Sigmoid colon (tissue), 7 donors: Measurements from ENCODE around the gene DCDC1. TPM values are rescaled to one million over a fixed set of nuclear protein-coding genes. Genes with fewer than 3 reads are reported as not detected.

Experiments
- DNase-seq: peaks from one replicate; pipeline ENCODE4 v3.0.0-alpha.2; 2019
- H3K27ac ChIP-seq, 4 donors: fragments of 200-600 bp; sonication (generic); one replicate each; pipeline ENCODE4 v1.5.1; 2016 to 2019; ENCODE audit warnings: mild to moderate bottlenecking in 1 of 4
- H3K27me3 ChIP-seq, 3 donors: fragments of 200-600 bp; sonication (generic); one replicate each; pipeline ENCODE4 v1.5.1; 2019; ENCODE audit warnings: mild to moderate bottlenecking in 1 of 3
- H3K36me3 ChIP-seq, 4 donors: fragments of 200-600 bp; sonication (generic); one replicate each; pipeline ENCODE4 v1.5.1; 2016 to 2019
- H3K4me1 ChIP-seq, 4 donors: fragments of 200-600 bp; sonication (generic); one replicate each; pipeline ENCODE4 v1.5.1; 2017 to 2019
- H3K4me3 ChIP-seq, 4 donors: fragments of 200-600 bp; sonication (generic); one replicate each; pipeline ENCODE4 v1.5.1; 2017 to 2019; ENCODE audit warnings: mild to moderate bottlenecking in 2 of 4, moderate library complexity in 1 of 4
- H3K9me3 ChIP-seq, 4 donors: fragments of 200-600 bp in 3 of 4; sonication (generic) in 3 of 4; one replicate each; pipeline versions ENCODE4 v1.5.1 to v1.6.1; 2013 to 2019
- CTCF ChIP-seq, 4 experiments: fragments of 450-650 bp in 3 of 4; fragments of 200-600 bp in 1 of 4; IDR thresholded peaks; one replicate each; pipeline ENCODE4 v1.5.1; 2016 to 2019; ENCODE audit warnings: antibody characterized with exemption in 4 of 4, mild to moderate bottlenecking in 3 of 4, moderate library complexity in 2 of 4
- EP300 ChIP-seq, 4 donors: sonication (generic); formaldehyde crosslinking; IDR thresholded peaks; one replicate each; pipeline ENCODE4 v1.6.1; 2017; ENCODE audit warnings: antibody characterized with exemption in 4 of 4
- POLR2A ChIP-seq, 2 donors: fragments of 450-650 bp; IDR thresholded peaks; one replicate each; pipeline ENCODE4 v1.6.1; 2016; ENCODE audit warnings: antibody characterized with exemption in 2 of 2, mild to moderate bottlenecking in 2 of 2, moderate library complexity in 2 of 2
- POLR2AphosphoS5 ChIP-seq, 4 donors: sonication (generic); formaldehyde crosslinking; IDR thresholded peaks; one replicate each; pipeline ENCODE4 v1.6.1; 2017; ENCODE audit warnings: antibody characterized with exemption in 4 of 4
- WGBS, 2 donors: extraction: QIAGEN DNeasy Blood & Tissue Kit; methylation state at CpG; one replicate each; pipeline ENCODE4 v1.1.7; 2013; 5-methylcytosine and 5-hydroxymethylcytosine counted together
- intact Hi-C: fragments of 100-400 bp; cut with DNase I; formaldehyde crosslinking; loops from one replicate; pipeline ENCODE4 v1.15.1; 2023
- polyA plus RNA-seq, 3 donors: library from polyadenylated mRNA; stranded (reverse); fragments of 200-250 nt; gene quantifications; one replicate each; pipeline ENCODE4 v1.2.3, GENCODE V29; 2013
- total RNA-seq, 4 donors: library from RNA; depleted of rRNA; stranded (reverse); fragments of >200 nt; gene quantifications; one replicate each; pipeline ENCODE4 v1.1.0, GENCODE V29; 2016
- donor health status: healthy with polysubstance abuse.
- donor health status: Bipolar disorder and iron deficiency.
- donor health status: healthy.

DCDC1 gene
- total and polyA plus RNA-seq, 7 donors: 0.06 to 1.1 (median 0.30) TPM; not detected in 3

GRCh38 chr11:30852645-30853044 is 516.9 kb downstream of the DCDC1 start:
- H3K36me3 ChIP-seq: no peaks in the 10 kb centered on the region
- intact Hi-C loops: no loop called here
- peaks cover 0 to under 1% (median 0%) of the 10 kb centered on the region in 4 donors for H3K9me3 ChIP-seq
- H3K27ac ChIP-seq: no peak overlapping the region
- H3K4me3 ChIP-seq: no peak overlapping the region
- no peak for DNase-seq
- no peaks in the 10 kb centered on the region for H3K4me1 ChIP-seq
- TF ChIP-seq POLR2A (IDR thresholded peaks at IDR 0.05): no peak
- no peak for TF ChIP-seq CTCF (IDR thresholded peaks at IDR 0.05)
- WGBS, 2 donors: 91% methylated on average over 4 of the region's 4 CpGs
- no peaks in the 10 kb centered on the region for H3K27me3 ChIP-seq

- Histone ChIP-seq H3K27me3 (no peaks in the 10 kb centered on the region), H3K4me3 (no peak overlapping the region), H3K36me3 (no peaks in the 10 kb centered on the region), H3K27ac (no peak overlapping the region), H3K4me1 (no peaks in the 10 kb centered on the region), H3K9me3 (peaks cover 0 to 4% (median 2%) of the 10 kb centered on the region in 4 donors)
- TF ChIP-seq POLR2AphosphoS5 (IDR thresholded peaks at IDR 0.05): no peak
- no peak for TF ChIP-seq EP300 (IDR thresholded peaks at IDR 0.05)
- no peak for TF ChIP-seq POLR2A (IDR thresholded peaks at IDR 0.05)
- TF ChIP-seq CTCF (IDR thresholded peaks at IDR 0.05): no peak
- 80 to 81% methylated on average over 1 of the region's 1 CpG for WGBS, 2 donors
- intact Hi-C loops: no loop called here
- no peak for DNase-seq
These were observed 517.4 kb downstream of the DCDC1 start for GRCh38 chr11:30852091-30852490.

GRCh38 chr11:30837252-30837651 is 532.3 kb downstream of the DCDC1 start:
- WGBS, 2 donors: 89 to 93% methylated on average over 1 of the region's 1 CpG
- no peaks in the 10 kb centered on the region for H3K4me1 ChIP-seq
- H3K4me3 ChIP-seq: no peak overlapping the region
- no peak for DNase-seq
- intact Hi-C loops: no loop called here
- no peaks in the 10 kb centered on the region for H3K36me3 ChIP-seq
- peaks cover 0 to 5% (median 0%) of the 10 kb centered on the region in 4 donors for H3K9me3 ChIP-seq
- H3K27me3 ChIP-seq: no peaks in the 10 kb centered on the region
- TF ChIP-seq EP300 (IDR thresholded peaks at IDR 0.05) (no peak), POLR2A (IDR thresholded peaks at IDR 0.05) (no peak), POLR2AphosphoS5 (IDR thresholded peaks at IDR 0.05) (no peak)
- no peak overlapping the region for H3K27ac ChIP-seq

DNA sequence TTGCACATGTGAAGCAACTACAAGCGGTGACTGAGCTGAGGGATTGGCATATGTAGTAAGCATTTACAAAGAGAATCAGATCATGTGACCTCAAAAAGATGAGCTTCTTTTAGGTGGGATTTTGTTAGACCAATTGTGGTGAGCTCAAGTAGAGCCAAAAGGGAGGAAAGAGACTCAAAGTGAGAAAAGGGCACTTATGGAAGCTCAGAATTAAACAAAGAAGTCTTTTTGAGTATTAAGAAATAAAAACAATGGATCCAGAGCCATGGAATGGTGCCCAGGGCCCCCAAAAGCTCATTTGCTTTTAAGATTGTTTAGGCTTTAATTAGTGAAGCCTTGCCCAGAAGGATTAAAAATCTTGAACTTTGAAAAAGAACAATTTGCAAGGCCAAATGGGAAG is 536.7 kb downstream of the DCDC1 start:
- Histone ChIP-seq H3K27ac (no peak overlapping the region), H3K4me3 (no peak overlapping the region), H3K9me3 (peaks cover 0 to 5% (median 0%) of the 10 kb centered on the region in 4 donors), H3K4me1 (no peaks in the 10 kb centered on the region), H3K36me3 (no peaks in the 10 kb centered on the region), H3K27me3 (no peaks in the 10 kb centered on the region)
- TF ChIP-seq POLR2A (IDR thresholded peaks at IDR 0.05) (no peak), CTCF (IDR thresholded peaks at IDR 0.05) (no peak), EP300 (IDR thresholded peaks at IDR 0.05) (no peak), POLR2AphosphoS5 (IDR thresholded peaks at IDR 0.05) (no peak)
- intact Hi-C loops: no loop called here
- no peak for DNase-seq
- WGBS, 2 donors: 81 to 85% methylated on average over 1 of the region's 1 CpG

DNA sequence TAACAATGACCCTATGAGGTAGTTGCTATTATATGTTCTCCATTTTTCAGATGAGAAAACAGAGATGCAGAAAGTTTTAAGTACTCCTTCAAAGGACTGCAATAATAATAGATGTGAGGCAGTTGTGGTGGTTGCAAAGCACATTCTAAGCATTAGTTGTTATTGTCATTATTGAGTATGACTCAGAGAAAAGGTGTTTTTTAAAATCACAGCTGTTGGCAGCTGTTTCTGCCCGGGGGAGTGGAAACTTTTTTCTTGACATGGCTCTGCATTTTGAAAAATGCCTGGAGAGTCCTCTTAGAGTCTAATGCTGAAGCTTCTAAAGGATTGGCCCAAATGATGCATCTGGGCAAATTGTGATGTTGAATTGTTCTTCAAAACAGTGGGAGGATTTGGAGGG is 538.9 kb downstream of the DCDC1 start:
- intact Hi-C loops: no loop called here
- H3K27me3 ChIP-seq: no peaks in the 10 kb centered on the region
- TF ChIP-seq POLR2A (IDR thresholded peaks at IDR 0.05) (no peak), POLR2AphosphoS5 (IDR thresholded peaks at IDR 0.05) (no peak), EP300 (IDR thresholded peaks at IDR 0.05) (no peak), CTCF (IDR thresholded peaks at IDR 0.05) (no peak)
- DNase-seq: no peak
- H3K27ac ChIP-seq: no peak overlapping the region
- H3K4me1 ChIP-seq: no peaks in the 10 kb centered on the region
- 50 to 52% methylated on average over 1 of the region's 1 CpG for whole genome bisulfite sequencing, 2 donors
- H3K36me3 ChIP-seq: no peaks in the 10 kb centered on the region
- H3K9me3 ChIP-seq: peaks cover 0 to 5% (median 0%) of the 10 kb centered on the region in 4 donors
- no peak overlapping the region for H3K4me3 ChIP-seq
